ENCODE results near the gene TECPR2. TPM values are rescaled to one million over a fixed set of nuclear protein-coding genes. Genes with fewer than 3 reads are reported as not detected.

Gene TECPR2
- total and polyA plus RNA-seq, 10 of the 15 experiments (the other 5 are each of a cell fraction or from before 2014, with no cell fraction given), result 0.15 to 10.0 (median 3.0) TPM

DNA sequence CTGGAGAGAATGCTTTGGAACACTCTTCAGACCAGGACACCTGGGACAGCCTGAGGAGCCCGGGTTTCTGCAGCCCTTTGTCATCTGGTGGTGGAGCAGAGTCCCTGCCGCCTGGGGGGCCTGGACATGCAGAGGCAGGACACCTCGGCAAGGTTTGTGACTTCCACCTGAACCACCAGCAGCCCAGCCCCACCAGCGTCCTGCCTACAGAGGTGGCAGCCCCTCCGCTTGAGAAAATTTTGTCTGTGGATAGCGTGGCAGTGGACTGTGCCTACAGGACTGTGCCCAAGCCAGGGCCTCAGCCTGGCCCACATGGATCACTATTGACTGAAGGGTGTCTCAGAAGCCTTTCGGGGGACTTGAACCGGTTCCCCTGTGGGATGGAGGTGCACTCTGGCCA, 21.2 kb upstream of the TECPR2 start:
- Histone ChIP-seq H3K79me2 (ENCODE audit: control insufficient read depth, insufficient read depth, low read length) (no peaks in the 10 kb centered on the region), H3K9ac (ENCODE audit: control insufficient read depth, insufficient read depth, low read length) (no peak overlapping the region), H2AFZ (ENCODE audit: control insufficient read depth, low read depth, low read length) (no peak overlapping the region), H4K20me1 (ENCODE audit: control insufficient read depth, insufficient read depth) (no peaks in the 10 kb centered on the region), H3K4me2 (ENCODE audit: control insufficient read depth, insufficient read depth) (no peak overlapping the region), H3K27me3 (replicated peaks in 1 of 2; ENCODE audit: control insufficient read depth in 2 of 2, insufficient read depth in 2 of 2, low read length in 1 of 2) (no peaks in the 10 kb centered on the region), H3K36me3 (ENCODE audit: control insufficient read depth in 2 of 2, insufficient read depth in 2 of 2, low read length in 1 of 2) (peaks cover 0 to 8% of the 10 kb centered on the region in 2 experiments; a peak in 3 of 4 replicates), H3K4me1 (ENCODE audit: control insufficient read depth, insufficient read depth, low read length) (no peaks in the 10 kb centered on the region), H3K9me3 (replicated peaks; ENCODE audit: control insufficient read depth, insufficient read depth, low read length) (no peaks in the 10 kb centered on the region), H3K4me3 (no peak overlapping the region), H3K27ac (ENCODE audit: control insufficient read depth, insufficient read depth) (no peak overlapping the region)
- POLR2A ChIA-PET, result no interaction called here
- CTCF ChIA-PET, result no interaction called here
- in situ Hi-C loops (cut with MboI), result no loop called here
- FAIRE-seq, result no peak
- no peak for DNase-seq (ENCODE audit: low read depth, low spot score)
- SMC1A ChIA-PET (ENCODE audit: uncharacterized antibody, unreplicated experiment), result no interaction called here
- RAD21 ChIA-PET (ENCODE audit: unreplicated experiment), result no interaction called here
- no peak for TF ChIP-seq TBL1XR1 (IDR thresholded peaks at IDR 0.05; ENCODE audit: low read depth, low read length)
- TF ChIP-seq RELA (IDR thresholded peaks at IDR 0.05; ENCODE audit: borderline replicate concordance, partially characterized antibody), result no peak
- TF ChIP-seq CBX3 (IDR thresholded peaks at IDR 0.05; ENCODE audit: borderline replicate concordance, low read depth), result no peak
- no peak for TF ChIP-seq CREB1 (IDR thresholded peaks at IDR 0.05; ENCODE audit: low read depth)
- no peak for TF ChIP-seq FOXM1 (IDR thresholded peaks at IDR 0.05; ENCODE audit: low read depth, low read length)
- no TSS peak for BruUV-seq (replicated peaks)
- 95% methylated on average over 8 of the region's 8 CpGs for WGBS (ENCODE audit: insufficient coverage, insufficient replicate concordance, low lambda C conversion rate, missing lambda C conversion rate)
- intact Hi-C loops (cut with micrococcal nuclease; ENCODE audit: unreplicated experiment), result no loop called here
- no peak for ATAC-seq

- ATAC-seq, result no peak
- RAD21 ChIA-PET (ENCODE audit: unreplicated experiment), result no interaction called here
- Histone ChIP-seq H3K4me3 (no peak overlapping the region), H3K27me3 (replicated peaks in 1 of 2; ENCODE audit: control insufficient read depth in 2 of 2, insufficient read depth in 2 of 2, low read length in 1 of 2) (no peaks in the 10 kb centered on the region), H2AFZ (ENCODE audit: control insufficient read depth, low read depth, low read length) (no peak overlapping the region), H3K9ac (ENCODE audit: control insufficient read depth, insufficient read depth, low read length) (no peak overlapping the region), H3K36me3 (ENCODE audit: control insufficient read depth in 2 of 2, insufficient read depth in 2 of 2, low read length in 1 of 2) (peaks cover 0 to 8% of the 10 kb centered on the region in 2 experiments; a peak in 3 of 4 replicates), H4K20me1 (ENCODE audit: control insufficient read depth, insufficient read depth) (no peaks in the 10 kb centered on the region), H3K9me3 (replicated peaks; ENCODE audit: control insufficient read depth, insufficient read depth, low read length) (no peaks in the 10 kb centered on the region), H3K4me2 (ENCODE audit: control insufficient read depth, insufficient read depth) (no peak overlapping the region), H3K4me1 (ENCODE audit: control insufficient read depth, insufficient read depth, low read length) (no peaks in the 10 kb centered on the region), H3K27ac (ENCODE audit: control insufficient read depth, insufficient read depth) (no peak overlapping the region), H3K79me2 (ENCODE audit: control insufficient read depth, insufficient read depth, low read length) (no peaks in the 10 kb centered on the region)
- SMC1A ChIA-PET (ENCODE audit: uncharacterized antibody, unreplicated experiment), result interaction anchor here (1.0 kb wide), 1 partner anchor 14 kb away, joined by 3 read pairs; no protein-coding TSS in a partner anchor
- WGBS (ENCODE audit: insufficient coverage, insufficient replicate concordance, low lambda C conversion rate, missing lambda C conversion rate), result 83% methylated on average over 5 of the region's 5 CpGs
- POLR2A ChIA-PET, result no interaction called here
- no TSS peak for BruUV-seq (replicated peaks)
- intact Hi-C loops (cut with micrococcal nuclease; ENCODE audit: unreplicated experiment) (no loop called here), in situ Hi-C loops (cut with MboI) (no loop called here)
- no peak for DNase-seq (ENCODE audit: low read depth, low spot score)
- FAIRE-seq, result no peak
- CTCF ChIA-PET, result no interaction called here
- TF ChIP-seq BHLHE40 (IDR thresholded peaks at IDR 0.05; ENCODE audit: borderline replicate concordance in 1 of 2, low read depth in 2 of 2, low read length in 1 of 2), result no peak
- no peak for TF ChIP-seq POLR2AphosphoS2 (IDR thresholded peaks at IDR 0.05; ENCODE audit: low read depth, low read length)
- TF ChIP-seq CHD1 (IDR thresholded peaks at IDR 0.05; ENCODE audit: low read depth, low read length), result no peak
- TF ChIP-seq SRF (IDR thresholded peaks at IDR 0.05; ENCODE audit: low read depth in 2 of 2, low read length in 2 of 2), result no peak
- TF ChIP-seq HDAC6 (IDR thresholded peaks at IDR 0.05; ENCODE audit: unreplicated experiment), result no peak
- no peak for TF ChIP-seq IKZF1 (conservative IDR thresholded peaks at IDR 0.05)
- TF ChIP-seq, protein P1, sequence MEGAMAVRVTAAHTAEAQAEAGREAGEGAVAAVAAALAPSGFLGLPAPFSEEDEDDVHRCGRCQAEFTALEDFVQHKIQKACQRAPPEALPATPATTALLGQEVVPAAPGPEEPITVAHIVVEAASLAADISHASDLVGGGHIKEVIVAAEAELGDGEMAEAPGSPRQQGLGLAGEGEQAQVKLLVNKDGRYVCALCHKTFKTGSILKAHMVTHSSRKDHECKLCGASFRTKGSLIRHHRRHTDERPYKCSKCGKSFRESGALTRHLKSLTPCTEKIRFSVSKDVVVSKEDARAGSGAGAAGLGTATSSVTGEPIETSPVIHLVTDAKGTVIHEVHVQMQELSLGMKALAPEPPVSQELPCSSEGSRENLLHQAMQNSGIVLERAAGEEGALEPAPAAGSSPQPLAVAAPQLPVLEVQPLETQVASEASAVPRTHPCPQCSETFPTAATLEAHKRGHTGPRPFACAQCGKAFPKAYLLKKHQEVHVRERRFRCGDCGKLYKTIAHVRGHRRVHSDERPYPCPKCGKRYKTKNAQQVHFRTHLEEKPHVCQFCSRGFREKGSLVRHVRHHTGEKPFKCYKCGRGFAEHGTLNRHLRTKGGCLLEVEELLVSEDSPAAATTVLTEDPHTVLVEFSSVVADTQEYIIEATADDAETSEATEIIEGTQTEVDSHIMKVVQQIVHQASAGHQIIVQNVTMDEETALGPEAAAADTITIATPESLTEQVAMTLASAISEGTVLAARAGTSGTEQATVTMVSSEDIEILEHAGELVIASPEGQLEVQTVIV (IDR thresholded peaks at IDR 0.05; ENCODE audit: borderline replicate concordance, partially characterized antibody), result no peak
- TF ChIP-seq BRCA1 (IDR thresholded peaks at IDR 0.05; ENCODE audit: low read depth, low read length), result no peak
- no peak for TF ChIP-seq MTA3 (IDR thresholded peaks at IDR 0.05; ENCODE audit: borderline replicate concordance, low read length)
- TF ChIP-seq MLLT1 (IDR thresholded peaks at IDR 0.05), result no peak
- TF ChIP-seq CHD4 (IDR thresholded peaks at IDR 0.05), result no peak
- TF ChIP-seq CREB1 (IDR thresholded peaks at IDR 0.05; ENCODE audit: low read depth), result no peak
These were observed 20.5 kb upstream of the TECPR2 start for GRCh38 chr14:102342238-102342637.

All from GM12878 (cell line).